Activated CD4-positive, alpha-beta T cell treated with anti-CD3 and anti-CD28 coated beads for 24 hours (primary cell): Measurements from ENCODE around the gene SCGB1D2.
"Not testable (repeated sequence)": the region's sequence is repeated elsewhere in the genome, so short reads cannot be mapped to it uniquely, and the experiment has no call there.

Experiments used
- DNase-seq, 2 donors: peaks; one replicate each; pipeline ENCODE4 v3.0.0-alpha.2; 2020; ENCODE audit warnings: low read depth in 2 of 2

The SCGB1D2 gene

DNA sequence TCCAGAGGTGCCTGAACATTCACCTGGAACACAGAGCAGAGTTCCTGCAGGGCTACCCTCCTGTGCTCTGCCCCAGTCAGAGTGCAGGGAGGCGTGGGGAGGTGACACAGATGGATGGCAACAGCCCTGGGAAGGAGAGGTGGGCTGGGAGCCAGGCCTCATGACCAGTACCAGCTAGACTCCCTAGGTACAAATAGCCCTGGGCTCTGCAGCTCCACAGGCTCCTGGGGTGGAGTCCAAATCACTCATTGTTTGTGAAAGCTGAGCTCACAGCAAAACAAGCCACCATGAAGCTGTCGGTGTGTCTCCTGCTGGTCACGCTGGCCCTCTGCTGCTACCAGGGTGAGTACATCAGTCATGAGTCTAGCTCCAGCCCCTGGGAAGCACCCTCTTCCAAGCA, at the start of gene SCGB1D2:
Gene SCGB1D2, plus strand, starts transcription at position 219 of the 400 bp plus-strand sequence. Its CDS starts 69 bp downstream, at position 288.
- no peak for DNase-seq

GRCh38 chr11:62193952-62194351, 48.1 kb upstream of the SCGB1D2 start:
- DNase-seq = no peak

DNA sequence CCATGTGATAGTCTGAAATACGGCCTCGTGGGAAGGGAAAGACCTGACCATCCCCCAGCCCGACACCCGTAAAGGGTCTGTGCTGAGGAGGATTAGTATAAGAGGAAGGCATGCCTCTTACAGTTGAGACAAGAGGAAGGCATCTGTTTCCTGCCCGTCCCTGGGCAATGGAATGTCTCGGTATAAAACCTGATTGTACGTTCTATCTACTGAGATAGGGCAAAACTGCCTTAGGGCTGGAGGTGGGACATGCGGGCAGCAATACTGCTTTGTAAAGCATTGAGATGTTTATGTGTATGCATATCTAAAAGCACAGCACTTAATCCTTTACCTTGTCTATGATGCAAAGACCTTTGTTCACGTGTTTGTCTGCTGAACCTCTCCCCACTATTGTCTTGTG, 47.0 kb upstream of the SCGB1D2 start:
- not testable (repeated sequence) for DNase-seq

- DNase-seq = no peak
These were observed 46.1 kb upstream of the SCGB1D2 start for GRCh38 chr11:62195945-62196344.

- DNase-seq = not testable (repeated sequence)
These were observed 44.6 kb upstream of the SCGB1D2 start for GRCh38 chr11:62197400-62197799.

DNA sequence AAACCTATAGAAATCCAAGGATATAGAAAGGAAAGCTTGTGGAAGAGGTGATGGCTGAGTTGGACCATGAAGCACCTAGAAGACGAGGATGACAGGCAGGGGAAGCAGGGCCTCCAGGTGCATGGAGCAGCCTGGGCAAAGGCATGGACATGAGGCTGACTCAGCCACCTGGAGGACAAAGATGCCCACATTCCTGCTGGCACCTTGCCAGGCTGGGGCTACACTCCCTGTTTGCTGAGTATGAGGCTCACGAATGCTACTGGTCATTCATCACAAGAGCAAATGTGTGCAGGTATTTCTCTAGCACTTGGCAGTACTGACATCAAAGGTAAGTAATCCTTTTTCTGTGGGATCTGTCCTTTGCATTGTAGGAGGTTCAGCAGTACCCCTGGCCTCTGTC, 40.7 kb upstream of the SCGB1D2 start:
- DNase-seq = no peak

DNA sequence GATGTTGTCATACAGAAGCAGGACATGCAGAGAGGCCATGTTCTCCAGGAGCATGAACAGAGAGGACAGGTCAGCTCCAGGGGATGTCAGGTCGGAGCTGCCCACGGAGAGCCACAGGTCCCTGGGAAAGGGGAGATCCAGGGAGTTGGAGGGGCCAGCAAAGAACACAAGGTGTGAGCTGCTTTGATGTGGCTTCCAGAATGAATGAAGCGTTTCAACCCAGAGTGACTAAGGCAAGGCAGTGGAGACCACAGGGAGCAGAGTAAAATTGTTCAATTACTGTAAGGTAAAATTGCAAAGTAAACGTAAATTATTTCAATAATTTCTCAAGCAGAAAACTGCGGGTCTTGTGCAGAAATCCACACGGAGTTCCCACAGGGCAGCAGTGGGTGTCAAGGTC, 39.1 kb upstream of the SCGB1D2 start:
- no peak for DNase-seq

DNA sequence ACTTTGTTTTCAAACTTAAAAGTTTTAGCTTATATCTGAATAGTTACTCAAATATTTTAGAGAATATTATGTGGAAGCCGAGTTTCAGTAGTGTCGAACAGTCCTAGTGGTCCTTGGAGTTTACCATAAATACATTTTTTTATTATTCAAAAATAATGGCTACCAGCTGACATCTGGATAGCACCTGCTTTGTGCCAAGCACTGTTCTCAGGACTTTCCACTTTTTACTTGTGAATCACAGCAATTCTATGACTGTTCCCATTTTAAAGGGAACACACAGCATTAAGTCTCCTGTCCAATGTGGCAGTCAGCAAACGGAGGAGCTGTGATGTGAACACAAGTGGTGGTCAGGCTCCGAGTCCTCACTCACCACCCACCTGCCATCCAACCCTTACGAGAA, 37.6 kb upstream of the SCGB1D2 start:
- DNase-seq = no peak

DNA sequence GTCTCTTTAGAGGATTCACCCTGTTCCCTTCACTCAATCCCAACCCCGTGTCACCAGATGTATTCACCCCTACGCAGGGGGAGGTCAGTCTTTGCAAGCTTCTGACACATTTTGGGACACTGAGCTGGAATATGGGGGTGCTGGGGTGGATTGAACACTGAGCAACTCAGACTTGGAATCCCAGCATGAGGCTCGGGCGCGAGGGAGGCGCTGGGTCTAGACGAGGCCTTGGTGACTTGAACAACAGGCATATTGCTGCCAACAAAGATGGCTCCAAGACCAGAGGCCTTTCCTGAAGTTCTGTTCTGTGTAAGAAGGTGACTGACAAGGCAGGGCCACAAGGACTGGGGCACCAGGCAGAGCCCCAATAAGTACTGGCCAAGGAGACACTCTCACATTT, 36.6 kb upstream of the SCGB1D2 start:
- no peak for DNase-seq

- not testable (repeated sequence) for DNase-seq
These were observed 35.6 kb upstream of the SCGB1D2 start for GRCh38 chr11:62206276-62207066.

DNA sequence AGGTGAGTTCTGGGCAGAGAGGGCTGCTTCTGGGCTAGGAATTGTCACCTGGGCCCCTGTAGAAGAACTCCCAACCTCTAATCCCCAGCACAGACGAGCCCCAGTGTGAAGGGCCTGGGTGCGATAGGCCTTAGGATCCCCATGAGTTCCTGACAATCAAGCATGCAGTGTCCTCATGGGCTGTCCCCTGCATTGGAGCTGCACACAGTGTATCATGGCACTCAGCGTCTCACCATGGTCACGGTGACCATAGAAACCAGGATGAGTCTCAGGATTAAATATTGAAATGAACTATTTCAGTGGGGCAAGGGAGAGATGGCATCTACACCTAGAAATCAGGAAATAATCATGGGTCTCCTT, 33.3 kb upstream of the SCGB1D2 start:
- DNase-seq = no peak

DNA sequence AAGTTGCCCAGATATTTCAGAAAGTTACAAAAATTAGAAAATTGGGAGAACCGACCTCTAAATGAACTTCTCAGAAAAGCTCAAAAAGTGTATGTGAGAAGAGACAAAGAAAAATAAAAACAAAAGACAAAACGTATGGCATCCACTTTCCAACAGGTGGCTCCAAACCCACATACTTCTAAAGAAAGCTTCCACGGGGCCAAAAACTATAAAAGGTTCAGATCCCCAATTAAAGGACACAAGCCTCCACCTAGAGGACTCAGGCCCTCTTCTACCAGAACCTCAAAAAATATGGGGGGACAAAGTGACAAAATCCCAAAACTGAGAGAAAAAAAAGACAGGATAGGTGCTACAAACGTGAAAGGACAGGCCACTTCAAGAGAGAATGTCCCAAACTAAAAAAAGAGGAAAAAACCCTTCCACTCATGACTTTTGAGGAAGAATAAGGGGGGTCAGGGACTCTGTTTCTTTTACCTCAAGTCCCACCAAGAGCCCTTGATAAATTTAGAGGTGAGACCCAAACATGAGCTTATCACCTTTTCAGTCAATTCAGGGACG, 24.8 kb upstream of the SCGB1D2 start:
- no peak for DNase-seq

DNA sequence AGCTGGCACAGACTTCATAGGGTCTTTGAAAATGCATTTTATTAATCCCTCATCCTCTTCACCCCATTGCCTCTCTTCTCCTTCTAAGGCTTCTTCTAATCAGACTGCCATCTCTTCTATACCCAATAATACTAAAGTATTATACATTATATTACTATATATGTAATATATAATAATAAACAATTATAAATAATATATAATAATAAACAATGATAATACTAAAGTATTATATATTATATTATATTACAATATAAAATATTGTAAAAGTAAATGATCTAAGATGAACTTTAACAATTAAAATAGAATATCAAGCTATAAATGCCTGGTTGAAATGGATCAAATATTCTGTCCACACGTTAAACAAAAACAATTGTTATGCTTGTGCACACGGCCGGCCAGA, 20.5 kb upstream of the SCGB1D2 start:
- DNase-seq = no peak

DNA sequence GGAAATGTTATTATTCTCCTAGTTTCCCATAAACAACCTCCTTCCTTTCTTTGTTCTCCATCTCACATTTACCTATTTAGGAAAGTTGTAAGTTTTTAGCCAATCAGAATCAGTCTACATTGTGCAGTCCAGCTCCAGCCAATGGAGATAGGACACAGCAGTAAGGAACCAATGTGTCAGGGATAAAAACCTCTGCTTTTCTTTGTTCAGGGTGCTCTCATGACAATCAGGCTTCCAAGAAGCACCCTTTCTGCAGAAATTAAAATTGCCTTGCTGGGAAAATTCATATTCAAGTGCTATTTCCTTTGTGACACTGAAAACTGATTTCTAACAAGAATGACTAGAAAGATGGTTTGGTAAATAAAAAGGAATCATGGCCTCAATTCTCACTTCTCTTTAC, 18.9 kb upstream of the SCGB1D2 start:
- no peak for DNase-seq

- DNase-seq = no peak
These were observed 8.3 kb upstream of the SCGB1D2 start for GRCh38 chr11:62233730-62234129.

DNA sequence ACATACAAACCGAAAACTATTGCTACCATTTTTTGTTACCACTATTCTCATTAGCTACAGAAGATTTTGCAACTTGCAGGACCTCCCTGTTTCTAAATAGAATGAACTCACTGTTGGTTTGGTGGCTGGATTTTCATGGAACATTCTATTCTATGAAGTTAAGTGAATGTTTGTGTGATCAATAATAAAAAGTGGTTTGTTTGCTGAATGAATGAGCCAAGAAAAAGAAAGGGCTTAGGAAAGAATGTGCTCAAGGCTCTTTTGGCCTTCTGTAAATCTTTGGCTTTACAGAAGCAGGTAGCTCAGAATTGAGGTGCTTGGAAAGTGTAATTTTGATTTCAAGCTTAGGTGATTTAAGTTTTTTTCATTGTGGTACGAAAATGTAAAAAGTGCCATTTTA, 5.9 kb upstream of the SCGB1D2 start:
- DNase-seq = no peak

GRCh38 chr11:62237499-62237898, 4.5 kb upstream of the SCGB1D2 start:
- no peak for DNase-seq

GRCh38 chr11:62238151-62238550, 3.9 kb upstream of the SCGB1D2 start:
- no peak for DNase-seq

DNA sequence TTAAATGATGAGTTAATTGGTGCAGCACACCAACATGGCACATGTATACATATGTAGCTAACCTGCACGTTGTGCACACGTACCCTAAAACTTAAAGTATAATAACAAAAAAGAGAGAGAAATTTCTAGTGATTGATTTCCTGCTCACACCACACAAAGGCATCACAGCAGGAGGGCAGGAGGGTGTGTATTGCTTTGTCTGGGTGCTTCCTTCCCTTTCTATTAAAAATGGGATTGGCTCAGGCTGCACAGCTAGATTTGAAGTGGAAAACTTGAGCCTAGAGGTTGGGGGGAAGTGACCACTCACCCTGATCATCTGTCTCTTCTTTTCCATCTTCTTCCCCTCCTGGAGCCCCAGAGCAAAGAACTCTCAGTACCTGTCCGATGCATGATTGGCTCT, 944 bp upstream of the SCGB1D2 start:
- no peak for DNase-seq

DNA sequence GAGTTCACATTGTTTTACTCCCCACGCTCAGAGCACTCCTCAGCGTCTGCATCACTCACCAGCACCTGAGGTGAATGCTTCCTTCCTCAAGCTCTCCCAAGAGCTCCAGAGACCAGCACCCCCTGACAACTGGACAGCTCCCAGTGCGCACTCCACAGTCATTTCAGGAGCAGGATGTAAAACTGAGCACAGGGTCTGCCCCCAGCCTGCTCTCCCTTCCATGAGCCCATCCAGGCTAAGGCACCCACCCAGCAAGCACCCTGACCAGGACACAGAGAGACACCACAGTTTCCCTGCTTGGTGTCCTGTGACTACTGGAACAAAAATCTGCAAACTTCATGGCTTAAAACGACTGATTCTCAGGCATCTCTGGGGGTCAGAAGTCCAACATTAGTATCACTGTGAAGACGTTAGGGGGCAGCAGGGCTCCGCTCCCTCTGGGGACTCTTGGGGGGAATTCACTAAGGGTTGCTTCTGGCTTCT, 3.3 kb downstream of the SCGB1D2 start:
- no peak for DNase-seq

DNA sequence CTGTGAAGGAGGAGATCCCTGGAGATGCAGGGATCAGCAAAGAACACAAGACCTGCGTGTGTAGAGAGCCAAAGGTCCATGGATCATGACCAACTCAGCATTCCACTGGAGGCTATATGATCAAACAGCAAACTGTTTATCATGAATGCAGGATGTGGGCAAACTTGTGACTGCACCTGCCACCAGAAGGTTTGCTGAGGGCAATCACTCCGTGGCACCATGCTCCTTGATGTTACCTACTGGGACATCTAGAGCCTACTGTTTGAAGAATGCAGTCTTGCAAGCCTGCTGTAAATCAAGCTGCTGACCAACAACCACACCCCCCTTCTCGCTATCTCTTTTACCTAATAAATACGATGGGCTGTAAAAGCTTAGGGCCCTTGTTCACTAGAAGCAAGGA, 9.7 kb downstream of the SCGB1D2 start:
- no peak for DNase-seq

- no peak for DNase-seq
These were observed 12.0 kb downstream of the SCGB1D2 start for GRCh38 chr11:62253999-62254542.

- DNase-seq = no peak
These were observed 14.2 kb downstream of the SCGB1D2 start for GRCh38 chr11:62256281-62256680.
